GM12878 (cell line): ENCODE measurements around the gene FAM9A. TPM values are rescaled to one million over a fixed set of nuclear protein-coding genes. Genes with fewer than 3 reads are reported as not detected.

Experiments
- ATAC-seq: fragments of 200-7000 bp; cut with Tn5 transposase; 3 replicates; pipeline ENCODE4 v1.9.1; 2020; ENCODE audit warnings: mild to moderate bottlenecking, moderate library complexity
- BruUV-seq: library from RNA; stranded (reverse); fragments of 400-500 nt; replicated peaks from 2 replicates; lab custom pipeline; 2021; lab: Mats Ljungman, UMichigan
- CTCF ChIA-PET: fragments of 300-600 bp; sonication (Branson Sonifier 250); formaldehyde crosslinking; extraction: SDS; loops from one replicate; lab custom pipeline; 2021; ENCODE audit warnings: inconsistent platforms; lab: Yijun Ruan, JAX
- POLR2A ChIA-PET: fragments of 350-600 bp; formaldehyde crosslinking; extraction: SDS; loops from one replicate; lab custom pipeline; 2021; ENCODE audit warnings: inconsistent platforms; lab: Charles Lee
- RAD21 ChIA-PET: fragments of 300-600 bp; sonication (Branson Sonifier 250); formaldehyde crosslinking; loops from one replicate; lab custom pipeline; 2023; ENCODE audit warnings: antibody characterized with exemption; ENCODE audit not compliant: unreplicated experiment; lab: Charles Lee
- SMC1A ChIA-PET: fragments of 300-600 bp; sonication (Branson Sonifier 250); formaldehyde crosslinking; loops from one replicate; lab custom pipeline; 2023; ENCODE audit not compliant: unreplicated experiment, uncharacterized antibody; lab: Charles Lee
- DNase-seq: peaks from one replicate; pipeline ENCODE4 v3.0.0-alpha.2; 2011; ENCODE audit warnings: low read depth, low spot score
- FAIRE-seq: peaks from 3 replicates; lab custom pipeline; 2011; peaks lifted over from hg19 to GRCh38; lab: Jason Lieb, UNC
- H2AFZ ChIP-seq: 2 replicates; pipeline ENCODE4 v1.6.0; 2011; ENCODE audit warnings: low read depth, low read length, control low read depth; ENCODE audit not compliant: control insufficient read depth
- H3K27ac ChIP-seq: 2 replicates; pipeline ENCODE4 v1.5.1; 2011; ENCODE audit warnings: control low read depth; ENCODE audit not compliant: control insufficient read depth, insufficient read depth
- H3K27me3 ChIP-seq, 2 experiments: replicated peaks in 1 of 2; 2 replicates each; pipeline versions ENCODE4 v1.6.0 to v1.6.1; 2011; ENCODE audit warnings: low read length in 1 of 2; ENCODE audit not compliant: control insufficient read depth in 2 of 2, insufficient read depth in 2 of 2
- H3K36me3 ChIP-seq, 2 experiments: 2 replicates each; pipeline ENCODE4 v1.5.1; 2011; ENCODE audit warnings: low read length in 1 of 2; ENCODE audit not compliant: control insufficient read depth in 2 of 2, insufficient read depth in 2 of 2
- H3K4me1 ChIP-seq: 2 replicates; pipeline ENCODE4 v1.6.1; 2011; ENCODE audit warnings: mild to moderate bottlenecking, low read length, moderate library complexity, mixed read lengths; ENCODE audit not compliant: control insufficient read depth, insufficient read depth
- H3K4me2 ChIP-seq: 2 replicates; pipeline ENCODE4 v1.6.0; 2011; ENCODE audit warnings: control low read depth; ENCODE audit not compliant: control insufficient read depth, insufficient read depth
- H3K4me3 ChIP-seq: fragments of 200-600 bp; sonication (generic); 2 replicates; pipeline ENCODE4 v1.5.1; 2016
- H3K79me2 ChIP-seq: 2 replicates; pipeline ENCODE4 v1.6.0; 2011; ENCODE audit warnings: low read length; ENCODE audit not compliant: control insufficient read depth, insufficient read depth
- H3K9ac ChIP-seq: 2 replicates; pipeline ENCODE4 v1.8.0; 2011; ENCODE audit warnings: low read length, control low read depth, mixed read lengths; ENCODE audit not compliant: control insufficient read depth, insufficient read depth
- H3K9me3 ChIP-seq: replicated peaks from 3 replicates; pipeline ENCODE4 v1.5.1; 2011; ENCODE audit warnings: mild to moderate bottlenecking, low read length; ENCODE audit not compliant: control insufficient read depth, insufficient read depth
- H4K20me1 ChIP-seq: 2 replicates; pipeline ENCODE4 v1.6.0; 2011; ENCODE audit not compliant: control insufficient read depth, insufficient read depth
- EED ChIP-seq: sonication (generic); IDR thresholded peaks from 2 replicates; pipeline ENCODE4 v1.6.1; 2016; ENCODE audit warnings: antibody characterized with exemption, low read depth
- EP300 ChIP-seq, 2 experiments: fragments of 150-350 bp in 1 of 2; IDR thresholded peaks; 2 replicates each; pipeline ENCODE4 v1.6.1; 2011 to 2012; ENCODE audit warnings: low read depth in 2 of 2, low read length in 2 of 2, borderline replicate concordance in 1 of 2, improper control_type of control experiment in 1 of 2, inconsistent platforms in 1 of 2; ENCODE audit not compliant: control insufficient read depth in 1 of 2
- ESRRA ChIP-seq: IDR thresholded peaks from 2 replicates; pipeline ENCODE4 v1.6.1; 2012; ENCODE audit warnings: mild to moderate bottlenecking, low read length, improper control_type of control experiment
- IRF4 ChIP-seq: IDR thresholded peaks from 2 replicates; pipeline ENCODE4 v1.6.1; 2011; ENCODE audit warnings: low read depth, low read length
- MEF2B ChIP-seq: fragments of 450-650 bp; IDR thresholded peaks from 2 replicates; pipeline ENCODE4 v1.6.1; 2018; ENCODE audit warnings: mild to moderate bottlenecking, moderate library complexity; ENCODE audit not compliant: partially characterized antibody, poor library complexity, severe bottlenecking
- NFIC ChIP-seq: IDR thresholded peaks from 2 replicates; pipeline ENCODE4 v1.6.1; 2012; ENCODE audit warnings: low read depth, mild to moderate bottlenecking, inconsistent platforms, low read length, moderate library complexity
- NRF1 ChIP-seq: conservative IDR thresholded peaks from 2 replicates; pipeline ENCODE4 v1.6.1; 2011; ENCODE audit warnings: mild to moderate bottlenecking, low read depth, low read length, improper control_type of control experiment
- PAX5 ChIP-seq: IDR thresholded peaks from 2 replicates; pipeline ENCODE4 v1.6.1; 2011; ENCODE audit warnings: low read depth, low read length, borderline replicate concordance
- POLR2AphosphoS2 ChIP-seq: IDR thresholded peaks from 2 replicates; pipeline ENCODE4 v1.6.1; 2011; ENCODE audit warnings: low read depth, mild to moderate bottlenecking, low read length, improper control_type of control experiment, moderate library complexity
- SREBF1 ChIP-seq: IDR thresholded peaks from 2 replicates; pipeline ENCODE4 v1.6.1; 2012; ENCODE audit warnings: mild to moderate bottlenecking, low read length
- ZBED1 ChIP-seq: IDR thresholded peaks from 2 replicates; pipeline ENCODE4 v1.6.1; 2016; ENCODE audit warnings: borderline replicate concordance
- whole genome bisulfite sequencing: methylation state at CpG from one replicate; pipeline ENCODE4 v1.1.6; 2016; ENCODE audit warnings: low lambda C conversion rate; ENCODE audit not compliant: insufficient replicate concordance, insufficient coverage; ENCODE audit errors: missing lambda C conversion rate; 5-methylcytosine and 5-hydroxymethylcytosine counted together
- in situ Hi-C: fragments of 300-500 bp; cut with MboI; formaldehyde crosslinking; loops from 9 replicates; pipeline ENCODE4 v1.14.3; 2018; ENCODE audit warnings: mixed read lengths
- intact Hi-C: fragments of 100-400 bp; cut with micrococcal nuclease; formaldehyde crosslinking; loops from one replicate; pipeline ENCODE4 v1.14.2; 2022; ENCODE audit not compliant: unreplicated experiment
- polyA plus RNA-seq, 11 experiments: library from polyadenylated mRNA; depleted of rRNA in 4 of 11; unstranded in 6 of 11; stranded (reverse) in 5 of 11; fragments of >200 nt; fragmentation: Nextera tagmentation in 4 of 11; fragmentation: Illumina TruSeq in 1 of 11; extraction: Ambion mirVana in 4 of 11; extraction: Trizol in 1 of 11; gene quantifications; 1 replicate in 1 of 11; 2 replicates in 10 of 11; pipeline versions ENCODE4 v1.2.1 to v1.2.3, GENCODE V29; 2011 to 2016; ENCODE audit warnings: inconsistent platforms in 2 of 11, missing spikeins in 2 of 11, low read depth in 1 of 11
- total RNA-seq, 4 experiments: library from RNA; depleted of rRNA in 3 of 4; stranded (reverse); fragments of >200 nt in 3 of 4; fragmentation: Illumina TruSeq in 1 of 4; extraction: Trizol in 1 of 4; gene quantifications; 2 replicates each; pipeline versions ENCODE4 v1.2.1 to v1.2.3, GENCODE V29; 2013 to 2021
- TF ChIP-seq, protein P1 (sequence below): IDR thresholded peaks from 2 replicates; pipeline ENCODE4 v1.6.1; 2012; ENCODE audit warnings: low read depth, low read length, improper control_type of control experiment
- TF ChIP-seq, protein P2 (sequence below): IDR thresholded peaks from 2 replicates; pipeline ENCODE4 v1.6.1; 2012; ENCODE audit warnings: low read depth, low read length, improper control_type of control experiment
- TF ChIP-seq, protein P3 (sequence below), 3 experiments: IDR thresholded peaks in 2 of 3; conservative IDR thresholded peaks in 1 of 3; 2 replicates each; pipeline ENCODE4 v1.5.1; 2011; ENCODE audit warnings: low read depth in 3 of 3, low read length in 3 of 3, mild to moderate bottlenecking in 3 of 3, control low read depth in 2 of 3, moderate library complexity in 2 of 3, inconsistent platforms in 1 of 3, mixed read lengths in 1 of 3; ENCODE audit not compliant: control insufficient read depth in 2 of 3, insufficient read depth in 1 of 3; ENCODE audit errors: extremely low read depth in 1 of 3
- TF ChIP-seq, protein P4 (sequence below): fragments of 450-650 bp; IDR thresholded peaks from 2 replicates; pipeline ENCODE4 v1.6.1; 2018; ENCODE audit warnings: mild to moderate bottlenecking, low read depth, moderate library complexity; ENCODE audit not compliant: partially characterized antibody

The FAM9A gene
- total and polyA plus RNA-seq, 10 of the 15 experiments (the other 5 are each of a cell fraction or from before 2014, with no cell fraction given) = not detected

DNA sequence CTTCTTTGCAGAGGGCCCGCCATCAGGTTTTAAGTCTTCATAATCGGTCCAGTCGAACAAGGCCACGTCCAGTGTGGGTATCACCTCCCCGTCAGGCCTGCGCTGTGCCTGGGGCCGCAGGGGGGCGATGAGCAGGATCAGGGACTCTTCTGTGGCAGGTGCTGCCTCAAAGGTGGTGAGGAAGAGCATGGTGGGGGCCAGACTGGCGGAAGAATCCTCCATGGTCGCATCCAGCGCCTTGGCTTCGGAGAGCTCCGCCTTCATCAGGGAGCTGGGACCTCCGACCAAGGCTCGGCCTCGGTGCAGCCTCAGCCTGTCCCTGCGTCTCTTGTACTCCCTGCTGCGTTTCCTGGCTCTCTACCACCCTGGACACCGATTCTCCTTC is 17.5 kb downstream of the FAM9A start:
- no peaks in the 10 kb centered on the region for H3K36me3 ChIP-seq
- ChIA-PET SMC1A (no interaction called here), CTCF (no interaction called here), RAD21 (no interaction called here), POLR2A (no interaction called here)
- no peaks in the 10 kb centered on the region for H3K4me1 ChIP-seq
- no peak overlapping the region for H3K4me2 ChIP-seq
- in situ Hi-C loops = no loop called here
- H3K27me3 ChIP-seq = no peaks in the 10 kb centered on the region; a peak in 1 of 4 replicates
- no TSS peak for BruUV-seq
- no peaks in the 10 kb centered on the region for H4K20me1 ChIP-seq
- H2AFZ ChIP-seq = no peak overlapping the region
- no peak overlapping the region for H3K27ac ChIP-seq
- FAIRE-seq (no peak), ATAC-seq (no peak), DNase-seq (no peak)
- H3K9me3 ChIP-seq = no peaks in the 10 kb centered on the region
- no peak for TF ChIP-seq ESRRA
- no peak for TF ChIP-seq POLR2AphosphoS2
- TF ChIP-seq, protein P1, sequence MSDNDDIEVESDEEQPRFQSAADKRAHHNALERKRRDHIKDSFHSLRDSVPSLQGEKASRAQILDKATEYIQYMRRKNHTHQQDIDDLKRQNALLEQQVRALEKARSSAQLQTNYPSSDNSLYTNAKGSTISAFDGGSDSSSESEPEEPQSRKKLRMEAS = no peak
- TF ChIP-seq SREBF1 = no peak
- TF ChIP-seq MEF2B = no peak
- TF ChIP-seq, protein P2, sequence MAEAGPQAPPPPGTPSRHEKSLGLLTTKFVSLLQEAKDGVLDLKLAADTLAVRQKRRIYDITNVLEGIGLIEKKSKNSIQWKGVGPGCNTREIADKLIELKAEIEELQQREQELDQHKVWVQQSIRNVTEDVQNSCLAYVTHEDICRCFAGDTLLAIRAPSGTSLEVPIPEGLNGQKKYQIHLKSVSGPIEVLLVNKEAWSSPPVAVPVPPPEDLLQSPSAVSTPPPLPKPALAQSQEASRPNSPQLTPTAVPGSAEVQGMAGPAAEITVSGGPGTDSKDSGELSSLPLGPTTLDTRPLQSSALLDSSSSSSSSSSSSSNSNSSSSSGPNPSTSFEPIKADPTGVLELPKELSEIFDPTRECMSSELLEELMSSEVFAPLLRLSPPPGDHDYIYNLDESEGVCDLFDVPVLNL = no peak
- TF ChIP-seq EED = no peak
- TF ChIP-seq EP300 (IDR thresholded peaks at IDR 0.05; ENCODE audit: borderline replicate concordance in 1 of 2, control insufficient read depth in 1 of 2, low read depth in 2 of 2, low read length in 2 of 2) = no peak
- TF ChIP-seq NFIC = no peak
- no peak for TF ChIP-seq PAX5
- TF ChIP-seq, protein P3, sequence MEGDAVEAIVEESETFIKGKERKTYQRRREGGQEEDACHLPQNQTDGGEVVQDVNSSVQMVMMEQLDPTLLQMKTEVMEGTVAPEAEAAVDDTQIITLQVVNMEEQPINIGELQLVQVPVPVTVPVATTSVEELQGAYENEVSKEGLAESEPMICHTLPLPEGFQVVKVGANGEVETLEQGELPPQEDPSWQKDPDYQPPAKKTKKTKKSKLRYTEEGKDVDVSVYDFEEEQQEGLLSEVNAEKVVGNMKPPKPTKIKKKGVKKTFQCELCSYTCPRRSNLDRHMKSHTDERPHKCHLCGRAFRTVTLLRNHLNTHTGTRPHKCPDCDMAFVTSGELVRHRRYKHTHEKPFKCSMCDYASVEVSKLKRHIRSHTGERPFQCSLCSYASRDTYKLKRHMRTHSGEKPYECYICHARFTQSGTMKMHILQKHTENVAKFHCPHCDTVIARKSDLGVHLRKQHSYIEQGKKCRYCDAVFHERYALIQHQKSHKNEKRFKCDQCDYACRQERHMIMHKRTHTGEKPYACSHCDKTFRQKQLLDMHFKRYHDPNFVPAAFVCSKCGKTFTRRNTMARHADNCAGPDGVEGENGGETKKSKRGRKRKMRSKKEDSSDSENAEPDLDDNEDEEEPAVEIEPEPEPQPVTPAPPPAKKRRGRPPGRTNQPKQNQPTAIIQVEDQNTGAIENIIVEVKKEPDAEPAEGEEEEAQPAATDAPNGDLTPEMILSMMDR (IDR thresholded peaks at IDR 0.05 in 2 of 3, conservative IDR thresholded peaks at IDR 0.05 in 1 of 3; ENCODE audit: control insufficient read depth in 2 of 3, extremely low read depth in 1 of 3, insufficient read depth in 1 of 3, low read depth in 3 of 3, low read length in 3 of 3) = no peak
- no peak for TF ChIP-seq IRF4
- TF ChIP-seq ZBED1 = no peak
- TF ChIP-seq, protein P4, sequence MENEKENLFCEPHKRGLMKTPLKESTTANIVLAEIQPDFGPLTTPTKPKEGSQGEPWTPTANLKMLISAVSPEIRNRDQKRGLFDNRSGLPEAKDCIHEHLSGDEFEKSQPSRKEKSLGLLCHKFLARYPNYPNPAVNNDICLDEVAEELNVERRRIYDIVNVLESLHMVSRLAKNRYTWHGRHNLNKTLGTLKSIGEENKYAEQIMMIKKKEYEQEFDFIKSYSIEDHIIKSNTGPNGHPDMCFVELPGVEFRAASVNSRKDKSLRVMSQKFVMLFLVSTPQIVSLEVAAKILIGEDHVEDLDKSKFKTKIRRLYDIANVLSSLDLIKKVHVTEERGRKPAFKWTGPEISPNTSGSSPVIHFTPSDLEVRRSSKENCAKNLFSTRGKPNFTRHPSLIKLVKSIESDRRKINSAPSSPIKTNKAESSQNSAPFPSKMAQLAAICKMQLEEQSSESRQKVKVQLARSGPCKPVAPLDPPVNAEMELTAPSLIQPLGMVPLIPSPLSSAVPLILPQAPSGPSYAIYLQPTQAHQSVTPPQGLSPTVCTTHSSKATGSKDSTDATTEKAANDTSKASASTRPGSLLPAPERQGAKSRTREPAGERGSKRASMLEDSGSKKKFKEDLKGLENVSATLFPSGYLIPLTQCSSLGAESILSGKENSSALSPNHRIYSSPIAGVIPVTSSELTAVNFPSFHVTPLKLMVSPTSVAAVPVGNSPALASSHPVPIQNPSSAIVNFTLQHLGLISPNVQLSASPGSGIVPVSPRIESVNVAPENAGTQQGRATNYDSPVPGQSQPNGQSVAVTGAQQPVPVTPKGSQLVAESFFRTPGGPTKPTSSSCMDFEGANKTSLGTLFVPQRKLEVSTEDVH = no peak
- TF ChIP-seq NRF1 = no peak
- intact Hi-C loops = no loop called here
- H3K79me2 ChIP-seq = no peaks in the 10 kb centered on the region
- no peak overlapping the region for H3K4me3 ChIP-seq
- no peak overlapping the region for H3K9ac ChIP-seq
- 57% methylated on average over 19 of the region's 19 CpGs for WGBS
